ENCODE data around the gene FBXO24.
"Not testable (repeated sequence)": the region's sequence is repeated elsewhere in the genome, so short reads cannot be mapped to it uniquely, and the experiment has no call there.

Gene FBXO24

GRCh38 chr7:100586266-100587025, at the start of gene FBXO24:
FBXO24 (plus strand) TSS chr7:100586328; CDS start chr7:100586626, 298 bp downstream.
- DNase-seq = peak; percentile 99 to 100 (median 100)

- DNase-seq = not testable (repeated sequence)
Observed at GRCh38 chr7:100536695-100537094, 49.4 kb upstream of the FBXO24 start.

GRCh38 chr7:100538348-100538653, 47.8 kb upstream of the FBXO24 start:
- DNase-seq = no peak

DNA sequence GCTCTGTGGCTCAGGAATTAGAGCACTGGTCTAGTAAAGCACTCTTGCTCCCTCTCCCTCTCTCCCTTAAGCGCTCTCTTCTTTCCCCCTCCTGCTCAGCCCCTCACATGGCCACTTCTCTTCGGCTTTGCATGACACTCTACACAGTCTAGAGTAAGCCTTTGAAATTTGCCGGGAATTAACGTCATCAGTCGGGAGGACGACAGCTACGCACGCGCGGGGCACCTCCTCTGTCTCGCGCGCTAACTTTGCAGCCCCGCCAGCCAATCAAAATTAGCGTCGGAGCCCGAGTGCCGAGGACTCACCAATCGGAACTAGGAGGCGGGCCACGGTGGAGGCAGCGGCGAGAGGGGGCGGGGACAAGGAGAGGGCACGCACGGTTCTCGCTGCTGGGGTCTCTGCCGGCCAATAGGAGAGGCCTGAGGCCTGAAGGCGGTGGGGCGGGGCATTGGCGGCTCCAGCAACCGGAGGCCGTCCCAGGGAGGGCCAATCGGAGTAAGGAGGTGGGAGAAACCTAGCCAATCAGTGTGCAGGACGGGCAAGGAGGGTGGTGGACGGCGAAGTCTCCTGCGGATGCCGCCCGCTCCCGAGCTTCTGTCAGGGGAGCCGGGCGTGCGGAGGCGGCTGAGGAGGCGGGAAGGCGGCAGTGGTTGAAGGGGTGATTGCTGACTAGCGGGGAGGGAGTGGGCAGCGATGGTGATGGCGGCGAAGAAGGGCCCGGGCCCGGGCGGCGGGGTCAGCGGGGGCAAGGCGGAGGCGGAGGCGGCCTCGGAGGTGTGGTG, 47.3 kb upstream of the FBXO24 start, which contains the start of gene AGFG2:
TSS of gene AGFG2 (plus strand) at position 550 of the 782 bp plus-strand sequence. CDS start at position 694, 144 bp downstream.
- DNase-seq = peak; percentile 90 to 100 (median 100)

GRCh38 chr7:100539436-100540006, 46.6 kb upstream of the FBXO24 start:
- DNase-seq = peak in 2 of 56 donors; percentile 11 to 44

DNA sequence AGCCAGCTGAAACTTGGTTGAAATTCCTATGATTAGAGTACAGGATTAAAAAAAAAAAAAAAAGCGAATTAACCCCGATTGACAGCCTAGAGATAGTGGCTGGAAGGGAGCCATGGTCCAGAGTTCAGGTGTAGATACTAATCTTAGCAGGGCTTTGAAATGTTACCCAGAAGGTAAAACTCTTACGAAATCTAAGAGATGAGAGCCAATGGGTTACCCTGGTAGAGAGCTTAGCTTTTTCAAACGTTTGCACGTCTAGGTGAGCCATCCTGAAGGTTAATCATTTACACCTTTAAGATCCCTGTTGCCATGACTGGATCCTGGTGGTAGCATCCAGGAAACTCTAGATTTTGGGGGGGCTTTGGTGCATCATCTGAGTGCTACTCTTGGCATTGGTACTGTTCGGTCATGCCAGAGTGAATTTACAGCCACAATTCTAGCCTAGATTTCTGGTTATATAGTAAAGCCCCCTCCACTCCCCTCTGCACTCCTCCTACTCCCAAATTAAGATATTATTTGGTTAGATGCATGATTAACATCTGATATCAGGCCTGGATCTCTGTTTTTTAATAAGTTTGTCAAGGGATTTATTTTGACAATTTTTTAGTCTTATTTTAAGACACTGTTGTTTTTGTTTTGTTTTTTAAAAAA, 45.9 kb upstream of the FBXO24 start:
- DNase-seq = no peak

DNA sequence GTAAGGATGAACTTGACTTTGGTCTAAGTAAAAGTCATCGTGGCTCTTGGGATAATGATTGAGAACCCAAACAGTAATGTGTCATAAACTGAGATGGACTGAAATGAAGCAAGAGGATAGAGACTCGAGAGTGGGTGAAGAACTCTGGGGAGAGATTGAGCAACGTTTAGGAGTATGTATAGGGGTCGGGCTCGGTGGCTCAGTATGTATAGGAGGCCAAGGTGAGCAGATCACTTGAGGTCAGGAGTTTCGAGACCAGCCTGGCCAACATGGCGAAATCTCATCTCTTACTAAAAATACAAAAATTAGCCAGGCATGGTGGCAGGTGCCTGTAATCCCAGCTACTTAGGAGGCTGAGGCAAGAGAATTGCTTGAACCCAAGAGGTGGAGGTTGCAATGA, 44.8 kb upstream of the FBXO24 start:
- DNase-seq = not testable (repeated sequence)

GRCh38 chr7:100543586-100543985, 42.5 kb upstream of the FBXO24 start:
- peak in 2 of 56 donors; percentile 19 to 27 for DNase-seq

DNA sequence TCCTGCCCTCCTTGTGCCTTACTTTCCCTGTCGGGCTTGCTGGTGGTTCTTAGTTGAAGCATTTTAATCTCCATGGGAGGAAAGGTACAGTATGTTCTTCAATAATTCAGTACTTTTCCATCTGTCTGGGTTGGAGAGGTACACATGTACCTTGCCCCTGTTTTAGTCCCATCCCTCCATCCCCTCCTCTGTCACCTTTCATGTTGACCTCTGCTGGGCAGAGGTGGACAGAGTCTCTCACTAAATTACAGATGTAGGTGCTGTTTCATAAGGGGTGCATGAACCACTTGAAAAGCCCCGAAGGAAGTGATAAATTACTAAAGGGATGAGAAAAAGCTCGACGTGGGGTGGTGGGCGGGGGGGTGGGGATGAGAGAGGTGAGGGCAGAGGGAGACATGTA, 41.7 kb upstream of the FBXO24 start:
- DNase-seq = no peak

DNA sequence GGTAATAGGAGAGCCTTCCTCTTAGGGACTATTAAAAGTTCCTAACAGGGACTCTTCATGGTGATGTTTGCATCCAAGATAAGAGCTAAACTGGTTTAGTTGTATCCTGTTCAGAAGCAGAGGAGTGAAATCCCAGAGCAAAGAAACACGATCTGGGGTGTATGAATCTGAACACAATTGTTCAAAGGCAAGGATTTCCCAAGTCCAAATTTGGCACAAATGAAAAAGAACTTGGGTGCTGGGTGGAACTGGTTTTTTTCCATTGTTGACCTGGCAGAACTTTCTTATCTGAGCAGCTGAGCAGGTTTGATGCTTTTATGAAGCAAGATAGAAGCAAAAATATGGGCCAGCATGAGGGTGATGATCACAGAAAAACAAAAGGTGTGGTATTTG, 41.2 kb upstream of the FBXO24 start:
- DNase-seq = no peak

GRCh38 chr7:100545360-100546128, 40.6 kb upstream of the FBXO24 start:
- DNase-seq = peak in 9 of 56 donors; percentile 4 to 41 (median 19)

DNA sequence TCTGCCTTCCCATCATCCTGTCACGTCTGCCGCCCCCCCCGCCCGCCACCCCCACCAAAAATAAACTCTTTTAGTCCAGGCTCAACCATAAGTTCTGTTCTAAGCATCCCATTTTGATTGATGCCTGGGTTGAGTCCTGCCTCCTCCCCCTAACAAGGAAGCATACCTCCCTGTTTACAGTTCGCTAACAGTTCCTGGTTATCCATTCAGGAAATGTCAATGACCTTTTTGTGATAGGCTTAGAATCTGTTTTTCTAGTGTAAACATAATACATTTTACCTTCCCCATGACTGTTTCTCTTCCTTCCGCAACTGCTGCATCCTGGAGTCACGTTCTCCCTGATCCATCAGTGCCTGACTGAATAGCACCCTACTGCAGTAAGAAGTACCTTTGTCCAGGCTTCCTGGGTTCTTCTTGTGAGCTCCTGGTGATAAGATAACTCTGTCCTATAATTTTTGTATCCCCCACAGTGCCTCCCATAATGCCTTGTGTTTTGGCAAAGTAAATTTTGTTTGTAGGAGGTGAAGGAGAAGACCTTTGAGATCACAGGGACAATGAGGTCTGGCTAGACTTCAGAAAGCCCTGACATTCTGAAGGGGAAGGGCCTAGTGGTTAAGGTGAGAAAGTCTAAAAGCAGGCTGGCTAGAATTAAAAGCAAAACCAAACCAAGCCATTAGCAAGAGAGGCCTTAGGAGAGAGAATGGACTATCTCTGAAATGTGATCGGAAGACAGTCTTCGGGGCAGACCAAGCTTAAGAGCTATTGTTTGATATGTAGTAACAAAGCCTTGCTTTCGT, 39.8 kb upstream of the FBXO24 start:
- no peak for DNase-seq

GRCh38 chr7:100546926-100547800, 39.0 kb upstream of the FBXO24 start:
- DNase-seq = peak in 17 of 56 donors; percentile 11 to 65 (median 24)

DNA sequence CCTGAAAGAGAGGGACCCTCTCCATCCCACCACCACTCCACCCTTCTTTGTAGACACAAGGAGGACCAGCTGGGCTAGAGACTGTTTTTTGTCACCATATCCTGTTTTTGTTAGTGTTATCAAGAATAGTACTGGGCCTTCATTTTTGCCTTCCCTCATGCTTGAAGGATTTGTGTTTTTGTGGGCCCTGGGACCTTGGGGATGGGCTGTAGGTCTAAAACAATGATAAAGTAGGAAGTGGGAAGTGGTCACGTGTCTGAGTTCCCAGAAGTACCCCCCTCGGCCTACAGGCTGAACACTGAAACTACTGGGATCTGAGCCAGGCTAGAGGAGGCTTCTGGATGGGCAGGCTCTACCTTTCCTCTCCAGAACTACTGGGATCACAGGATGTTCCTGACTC, 38.3 kb upstream of the FBXO24 start:
- DNase-seq = no peak

DNA sequence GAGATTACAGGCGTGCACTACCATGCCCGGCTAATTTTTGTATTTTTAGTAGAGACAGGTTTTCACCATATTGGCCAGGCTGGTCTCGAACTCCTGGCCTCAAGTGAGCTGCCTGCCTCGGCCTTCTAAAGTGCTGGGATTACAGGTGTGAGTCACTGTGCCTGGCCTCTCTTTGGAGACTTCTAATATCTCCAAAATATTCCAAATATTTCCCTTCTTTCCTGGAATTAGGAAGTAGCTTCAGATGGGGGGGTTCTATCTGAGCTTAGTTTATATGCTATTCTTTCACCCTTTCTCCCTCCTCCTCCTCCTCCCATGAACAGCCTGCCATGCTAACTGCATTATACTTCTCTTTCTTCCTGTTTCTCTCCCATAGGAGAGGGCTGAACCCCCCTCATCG, 37.7 kb upstream of the FBXO24 start:
- not testable (repeated sequence) for DNase-seq

- DNase-seq = no peak
Observed at GRCh38 chr7:100552532-100552931, 33.6 kb upstream of the FBXO24 start.

- DNase-seq = no peak
Observed at GRCh38 chr7:100553032-100553431, 33.1 kb upstream of the FBXO24 start.

DNA sequence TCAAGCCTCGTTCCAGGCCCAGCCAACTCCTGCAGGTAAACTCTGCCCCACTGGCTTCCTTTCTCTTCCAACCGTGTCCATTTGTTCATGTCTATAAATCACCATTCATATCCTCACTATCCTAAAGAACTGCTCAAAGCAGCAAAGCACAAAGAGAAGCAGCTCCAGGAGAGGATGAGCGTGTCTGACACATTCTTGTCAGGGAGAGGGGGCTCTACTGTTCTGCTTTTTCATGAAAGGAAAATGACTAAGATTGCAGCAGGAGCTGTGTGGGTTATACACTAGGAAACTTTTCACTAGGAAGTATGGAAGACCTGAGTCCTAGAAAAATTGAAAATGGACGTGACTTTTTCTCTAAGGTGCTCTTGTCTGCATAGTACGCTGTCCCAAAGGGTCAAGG, 30.4 kb upstream of the FBXO24 start:
- DNase-seq = no peak

- no peak for DNase-seq
Observed at GRCh38 chr7:100556541-100556940, 29.6 kb upstream of the FBXO24 start.
